ENCODE data around the gene BBS2.
A peak's percentile ranks its signal among the peaks of the same experiment; 100 is the strongest.

BBS2 gene

GRCh38 chr16:56519459-56520250, at the start of gene BBS2:
Gene BBS2, minus strand, starts transcription at chr16:56520024. Its CDS starts 162 bp downstream, at chr16:56519862.
- Mint-ChIP-seq H3K36me3 (ENCODE audit: insufficient read depth) (peaks cover 10% of the 10 kb centered on the region), H3K4me3 (peak within 1 kb of the TSS; percentile 77), H3K9me3 (no peaks in the 10 kb centered on the region), H3K27me3 (no peaks in the 10 kb centered on the region), H3K4me1 (peaks cover 22% of the 10 kb centered on the region), H3K27ac (ENCODE audit: low read depth) (peak within 1 kb of the TSS; percentile 65)
- DNase-seq (ENCODE audit: low spot score in 2 of 2) (peak; percentile 84 to 85), ATAC-seq (replicated peaks; ENCODE audit: extremely low read depth, poor library complexity, severe bottlenecking) (peak; percentile 87)

DNA sequence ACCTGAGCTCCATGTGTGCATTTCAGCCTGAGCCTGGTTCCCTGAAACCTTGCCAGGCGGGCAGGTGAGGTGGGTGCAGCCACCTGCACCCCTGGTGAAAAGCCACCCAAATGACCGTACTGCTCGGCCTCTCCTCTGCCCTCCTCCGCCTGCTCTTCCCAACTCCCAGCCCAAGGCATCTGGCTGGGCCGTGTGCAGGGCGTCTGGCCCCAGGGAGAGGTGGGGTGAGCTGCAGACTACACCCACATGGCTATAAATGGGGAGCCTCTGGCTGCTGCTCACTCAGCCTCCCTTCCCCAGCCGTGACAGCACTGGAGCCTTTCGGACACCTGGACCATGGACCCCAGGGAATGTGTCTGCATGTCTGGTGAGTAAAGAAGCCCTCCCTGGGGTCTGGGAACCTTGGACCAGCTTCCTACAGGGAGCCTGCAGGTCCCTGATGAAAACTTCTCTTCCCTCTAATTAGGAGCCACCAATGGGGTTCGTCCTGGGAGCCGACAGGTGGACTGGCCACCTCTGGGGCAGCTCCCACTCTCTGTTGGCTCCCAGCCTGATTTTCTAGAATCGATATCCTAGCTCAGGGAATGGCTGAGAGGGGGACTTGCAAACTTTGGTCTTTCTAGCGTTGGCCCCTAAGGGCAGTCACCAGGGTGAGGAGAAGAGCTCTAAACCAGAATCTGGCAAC, 45.1 kb upstream of the BBS2 start, which contains the start of gene MT4:
TSS of gene MT4 (plus strand) at position 281 of the 685 bp plus-strand sequence. CDS start at position 337, 56 bp downstream.
- Mint-ChIP-seq H3K27me3 (peaks cover 16% of the 10 kb centered on the region), H3K9me3 (no peaks in the 10 kb centered on the region), H3K27ac (ENCODE audit: low read depth) (no peak within 1 kb of the TSS)

DNA sequence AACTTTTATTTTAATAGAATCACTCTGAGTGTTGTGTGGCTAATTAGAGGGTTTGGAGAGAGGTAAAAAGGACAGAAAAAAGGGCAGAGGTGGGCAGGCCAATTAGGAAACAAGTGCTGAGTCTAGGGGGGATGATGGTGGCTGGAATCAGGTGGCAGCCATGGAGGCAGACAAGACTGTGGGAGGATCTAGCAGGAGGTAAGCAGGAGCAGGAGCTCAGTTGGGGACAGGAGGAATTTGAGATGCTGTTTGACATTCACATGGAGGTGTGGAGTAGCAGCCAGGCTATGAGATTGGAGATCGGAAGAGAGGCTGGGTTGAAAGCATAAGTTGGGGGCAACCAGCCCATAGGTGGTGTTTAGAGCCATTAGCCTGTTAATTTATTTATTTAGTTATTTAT, 41.3 kb upstream of the BBS2 start:
- Mint-ChIP-seq H3K9me3 (no peaks in the 10 kb centered on the region), H3K4me3 (no peak overlapping the region), H3K27me3 (peaks cover 41% of the 10 kb centered on the region), H3K4me1 (no peaks in the 10 kb centered on the region), H3K36me3 (ENCODE audit: insufficient read depth) (no peaks in the 10 kb centered on the region), H3K27ac (ENCODE audit: low read depth) (no peak overlapping the region)
- no peak for ATAC-seq (replicated peaks; ENCODE audit: extremely low read depth, poor library complexity, severe bottlenecking)
- DNase-seq (ENCODE audit: low spot score in 2 of 2) = no peak

More for the DNA sequence above, 45.1 kb upstream of the BBS2 start, which contains the start of gene MT4:
- DNase-seq (ENCODE audit: low spot score in 2 of 2) (no peak), ATAC-seq (replicated peaks; ENCODE audit: extremely low read depth, poor library complexity, severe bottlenecking) (no peak)
- H3K36me3 Mint-ChIP-seq (ENCODE audit: insufficient read depth) = no peaks in the 10 kb centered on the region
- no peaks in the 10 kb centered on the region for H3K4me1 Mint-ChIP-seq
- H3K4me3 Mint-ChIP-seq = no peak within 1 kb of the TSS

DNA sequence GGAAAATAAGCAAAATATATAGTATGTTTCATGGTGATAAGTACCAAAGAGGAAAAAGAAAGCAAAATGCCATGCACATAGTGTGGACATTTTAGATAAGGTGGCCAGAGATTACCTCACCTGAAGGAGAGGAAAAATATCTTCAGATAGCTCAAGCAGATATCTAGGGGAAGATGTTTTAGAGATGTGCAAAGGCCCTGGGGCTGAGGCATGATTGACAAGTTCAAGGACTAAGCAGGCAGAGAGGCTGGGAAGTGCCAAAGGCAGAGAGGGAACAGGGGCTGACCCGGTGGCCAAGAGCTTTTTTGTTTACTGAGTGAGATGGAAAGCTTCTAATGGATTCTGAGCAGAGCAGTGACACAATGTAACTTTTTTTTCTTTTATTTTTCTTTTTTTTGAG, 40.6 kb upstream of the BBS2 start:
- DNase-seq (ENCODE audit: low spot score in 2 of 2) (no peak), ATAC-seq (replicated peaks; ENCODE audit: extremely low read depth, poor library complexity, severe bottlenecking) (no peak)
- Mint-ChIP-seq H3K4me1 (no peaks in the 10 kb centered on the region), H3K4me3 (no peak overlapping the region), H3K27me3 (peaks cover 48% of the 10 kb centered on the region), H3K36me3 (ENCODE audit: insufficient read depth) (no peaks in the 10 kb centered on the region), H3K9me3 (no peaks in the 10 kb centered on the region), H3K27ac (ENCODE audit: low read depth) (no peak overlapping the region)

DNA sequence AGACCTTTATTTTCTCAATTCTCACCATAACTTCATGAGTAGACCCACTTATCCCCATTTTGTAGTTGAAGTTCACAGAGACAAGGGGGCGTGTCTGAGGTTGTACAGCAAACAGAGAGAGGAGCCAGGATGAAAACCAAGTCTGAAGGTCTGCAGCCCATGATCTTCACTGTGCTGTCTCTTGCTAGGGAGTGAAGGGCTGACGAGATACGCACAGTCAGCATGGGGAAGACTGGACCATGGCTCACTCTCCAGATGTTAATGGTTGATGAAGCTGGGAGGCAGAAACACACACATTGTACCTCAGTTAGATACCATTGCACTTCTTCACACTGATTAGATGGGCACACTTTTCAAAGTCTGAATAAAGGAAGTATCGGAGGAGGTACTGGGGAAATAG, 39.3 kb upstream of the BBS2 start:
- Mint-ChIP-seq H3K36me3 (ENCODE audit: insufficient read depth) (no peaks in the 10 kb centered on the region), H3K9me3 (no peaks in the 10 kb centered on the region), H3K27ac (ENCODE audit: low read depth) (no peak overlapping the region), H3K4me1 (no peaks in the 10 kb centered on the region), H3K4me3 (no peak overlapping the region), H3K27me3 (peaks cover 61% of the 10 kb centered on the region)
- DNase-seq (ENCODE audit: low spot score in 2 of 2) = no peak
- ATAC-seq (replicated peaks; ENCODE audit: extremely low read depth, poor library complexity, severe bottlenecking) = no peak

DNA sequence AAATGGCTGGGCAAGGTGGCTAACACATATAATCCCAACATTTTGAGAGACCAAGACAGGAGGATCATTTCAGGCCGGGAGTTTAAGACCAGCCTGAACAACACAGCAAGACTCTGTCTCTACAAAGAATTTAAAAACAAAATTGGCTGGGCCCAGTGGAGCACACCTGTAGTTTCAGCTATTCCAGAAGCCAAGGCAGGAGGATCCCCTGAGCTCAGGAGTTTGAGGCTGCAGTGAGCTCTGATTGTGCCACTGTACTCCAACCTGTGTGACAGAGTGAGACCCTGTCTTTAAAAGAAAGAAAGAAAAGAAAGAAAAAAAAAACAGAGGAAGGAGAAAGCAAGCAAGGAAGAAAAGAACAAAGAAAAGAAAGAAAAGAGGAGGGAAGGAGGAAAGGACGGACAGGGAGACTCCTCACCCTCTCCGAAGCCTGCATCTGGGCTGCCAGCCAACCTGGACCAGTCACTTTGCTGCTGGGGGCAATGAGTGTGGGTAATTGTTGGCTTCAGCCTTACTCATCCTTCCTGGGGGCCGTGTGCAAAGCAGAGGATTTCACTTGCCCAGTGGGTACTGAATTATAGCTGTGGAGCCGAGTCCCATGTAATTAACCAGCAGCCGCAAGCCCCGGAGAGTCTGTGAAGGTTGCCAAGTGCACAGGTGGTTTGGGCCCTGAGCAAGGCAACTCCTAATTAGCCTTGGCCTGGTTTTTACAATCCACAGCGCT, 38.4 kb upstream of the BBS2 start:
- Mint-ChIP-seq H3K4me1 (no peaks in the 10 kb centered on the region), H3K4me3 (no peak overlapping the region), H3K27ac (ENCODE audit: low read depth) (peak overlapping the region; percentile 12), H3K27me3 (peaks cover 71% of the 10 kb centered on the region), H3K36me3 (ENCODE audit: insufficient read depth) (no peaks in the 10 kb centered on the region), H3K9me3 (no peaks in the 10 kb centered on the region)
- no peak for DNase-seq (ENCODE audit: low spot score in 2 of 2)
- ATAC-seq (replicated peaks; ENCODE audit: extremely low read depth, poor library complexity, severe bottlenecking) = no peak

DNA sequence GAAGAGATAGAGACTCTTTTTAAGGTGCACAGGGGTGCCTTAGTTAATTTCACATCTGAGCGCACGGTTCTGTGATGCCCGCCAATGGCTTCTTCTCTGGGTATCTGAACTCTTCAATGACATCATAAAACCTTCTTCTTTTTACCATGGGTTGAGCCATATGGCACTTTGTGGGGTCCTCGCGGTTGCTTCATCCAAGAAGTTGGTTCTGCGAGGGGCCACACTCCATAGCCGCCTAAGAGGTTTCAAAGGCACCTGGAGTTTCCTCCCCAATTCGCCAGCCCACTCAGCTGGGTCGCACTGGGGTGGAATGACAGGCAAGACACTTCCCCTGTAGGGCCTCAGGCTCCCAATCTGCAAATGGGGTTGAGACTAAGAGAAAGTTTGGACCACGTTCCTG, 34.6 kb upstream of the BBS2 start:
- H3K9me3 Mint-ChIP-seq = no peaks in the 10 kb centered on the region
- peaks cover 3% of the 10 kb centered on the region for H3K36me3 Mint-ChIP-seq (ENCODE audit: insufficient read depth)
- H3K4me1 Mint-ChIP-seq = no peaks in the 10 kb centered on the region
- peaks cover 53% of the 10 kb centered on the region for H3K27me3 Mint-ChIP-seq
- no peak overlapping the region for H3K27ac Mint-ChIP-seq (ENCODE audit: low read depth)
- ATAC-seq (replicated peaks; ENCODE audit: extremely low read depth, poor library complexity, severe bottlenecking) = no peak
- no peak for DNase-seq (ENCODE audit: low spot score in 2 of 2)
- H3K4me3 Mint-ChIP-seq = no peak overlapping the region

- H3K27ac Mint-ChIP-seq (ENCODE audit: low read depth) = no peak overlapping the region
- peaks cover 15% of the 10 kb centered on the region for H3K4me1 Mint-ChIP-seq
- H3K27me3 Mint-ChIP-seq = peaks cover 35% of the 10 kb centered on the region
- H3K4me3 Mint-ChIP-seq = no peak overlapping the region
- no peak for ATAC-seq (replicated peaks; ENCODE audit: extremely low read depth, poor library complexity, severe bottlenecking)
- H3K36me3 Mint-ChIP-seq (ENCODE audit: insufficient read depth) = peaks cover 3% of the 10 kb centered on the region
- DNase-seq (ENCODE audit: low spot score in 2 of 2) = no peak
- no peaks in the 10 kb centered on the region for H3K9me3 Mint-ChIP-seq
Observed at GRCh38 chr16:56551796-56552738, 32.2 kb upstream of the BBS2 start.

DNA sequence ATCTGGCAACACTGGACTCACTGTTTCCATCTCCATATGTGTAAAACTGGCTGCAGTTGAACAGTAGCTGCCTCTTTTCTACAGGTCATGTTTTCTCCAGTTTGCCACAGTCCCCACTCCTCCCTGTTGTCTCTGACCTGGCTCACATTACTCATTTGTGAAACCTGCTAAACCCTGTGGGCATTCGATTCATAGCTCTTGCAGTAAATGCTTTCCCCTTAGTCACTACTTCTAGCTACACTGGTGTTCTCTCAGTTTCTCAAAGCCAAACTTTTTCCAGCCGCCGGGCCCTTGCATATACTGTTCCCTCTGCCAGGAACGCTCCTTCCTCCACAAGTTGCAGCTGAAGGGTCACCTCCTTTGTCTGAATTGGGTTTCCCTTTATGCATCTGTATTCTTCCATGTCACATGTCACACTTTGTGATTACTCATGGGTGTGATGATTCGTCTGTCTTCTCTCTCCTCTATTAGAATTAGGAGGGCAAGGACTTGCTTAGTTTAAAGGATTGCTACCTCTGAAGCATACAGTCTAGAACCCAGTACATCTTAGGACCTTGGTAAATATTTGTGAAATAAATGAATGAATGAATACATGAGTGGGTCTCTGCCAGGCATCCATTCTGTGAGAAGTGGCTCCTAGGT, 30.0 kb upstream of the BBS2 start:
- no peak overlapping the region for H3K27ac Mint-ChIP-seq (ENCODE audit: low read depth)
- peaks cover 3% of the 10 kb centered on the region for H3K36me3 Mint-ChIP-seq (ENCODE audit: insufficient read depth)
- peaks cover 19% of the 10 kb centered on the region for H3K27me3 Mint-ChIP-seq
- H3K4me3 Mint-ChIP-seq = no peak overlapping the region
- H3K9me3 Mint-ChIP-seq = no peaks in the 10 kb centered on the region
- DNase-seq (ENCODE audit: low spot score in 2 of 2) (no peak), ATAC-seq (replicated peaks; ENCODE audit: extremely low read depth, poor library complexity, severe bottlenecking) (no peak)
- H3K4me1 Mint-ChIP-seq = peaks cover 16% of the 10 kb centered on the region

DNA sequence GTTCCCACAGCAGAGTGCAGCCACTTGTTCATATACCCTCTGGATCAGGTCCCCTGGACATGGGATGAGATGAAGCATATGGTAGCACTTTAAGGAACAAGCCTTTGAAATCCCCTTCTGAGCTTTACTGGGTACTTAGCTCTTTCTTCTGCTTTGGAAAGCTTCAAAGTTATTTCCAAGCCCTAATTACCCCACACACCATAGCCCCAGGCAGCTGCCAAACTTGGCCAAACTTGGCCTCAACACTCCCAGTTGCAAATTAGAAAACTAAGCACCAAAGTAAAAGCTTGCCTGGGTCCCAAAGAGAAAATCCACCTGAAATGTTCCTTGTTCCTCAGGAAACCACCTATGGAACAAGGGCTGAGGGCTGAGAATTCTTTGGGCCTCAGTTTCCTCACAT, 29.3 kb upstream of the BBS2 start:
- Mint-ChIP-seq H3K4me1 (peaks cover 16% of the 10 kb centered on the region), H3K36me3 (ENCODE audit: insufficient read depth) (peaks cover 3% of the 10 kb centered on the region), H3K9me3 (no peaks in the 10 kb centered on the region), H3K27me3 (peaks cover 12% of the 10 kb centered on the region), H3K27ac (ENCODE audit: low read depth) (no peak overlapping the region), H3K4me3 (no peak overlapping the region)
- DNase-seq (ENCODE audit: low spot score in 2 of 2) (no peak), ATAC-seq (replicated peaks; ENCODE audit: extremely low read depth, poor library complexity, severe bottlenecking) (no peak)

DNA sequence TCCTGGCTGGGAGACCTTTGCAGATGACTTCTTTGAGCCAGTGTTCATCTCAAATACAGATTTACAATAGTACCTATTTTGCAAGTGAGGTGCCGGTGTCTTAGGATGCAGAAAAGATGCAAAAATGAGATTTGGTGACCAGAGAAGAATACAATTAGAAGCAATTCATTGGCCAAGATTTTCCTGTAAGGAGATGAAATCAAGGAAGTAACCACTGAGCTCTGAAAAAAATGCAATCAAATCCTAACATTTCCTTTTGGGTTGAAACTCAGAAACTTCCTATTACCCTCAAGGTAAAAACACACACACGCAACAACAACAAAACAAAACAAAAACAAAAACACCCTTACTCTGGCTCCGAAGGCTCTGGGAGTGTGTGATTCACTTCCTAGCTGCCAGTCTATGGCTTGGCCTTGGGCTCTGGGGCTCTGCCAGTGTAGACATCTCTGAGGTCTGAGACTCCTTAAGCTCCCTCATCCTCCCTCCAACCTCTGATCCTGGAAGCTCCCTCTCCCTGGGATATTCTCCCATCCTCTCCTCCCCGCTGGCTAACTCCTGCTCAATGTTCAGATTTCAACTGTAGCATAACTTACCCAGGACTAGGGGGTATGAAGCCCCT, 28.2 kb upstream of the BBS2 start:
- Mint-ChIP-seq H3K9me3 (no peaks in the 10 kb centered on the region), H3K4me3 (no peak overlapping the region), H3K27ac (ENCODE audit: low read depth) (no peak overlapping the region), H3K4me1 (peaks cover 16% of the 10 kb centered on the region), H3K36me3 (ENCODE audit: insufficient read depth) (peaks cover 3% of the 10 kb centered on the region), H3K27me3 (peaks cover 6% of the 10 kb centered on the region)
- DNase-seq (ENCODE audit: low spot score in 2 of 2) = no peak
- ATAC-seq (replicated peaks; ENCODE audit: extremely low read depth, poor library complexity, severe bottlenecking) = no peak
